T47D (cell line): ENCODE data around the gene PCSK5.
A peak's percentile ranks its signal among the peaks of the same experiment; 100 is the strongest.
"Not testable (repeated sequence)": the region's sequence is repeated elsewhere in the genome, so short reads cannot be mapped to it uniquely, and the experiment has no call there.

Experiments used
- DNase-seq, 2 experiments: peaks; one replicate each; pipeline versions ENCODE4 v3.0.0 to v3.0.0-alpha.2; 2011 to 2012; ENCODE audit warnings: low read depth in 1 of 2, low spot score in 1 of 2
- JUND ChIP-seq: IDR thresholded peaks from 2 replicates; pipeline ENCODE4 v1.6.1; 2012; ENCODE audit warnings: low read depth
- in situ Hi-C: cut with HindIII; loops from 2 replicates; pipeline ENCODE4 v1.10.0; 2016; ENCODE audit warnings: low sequenced_read_pairs, low pct_unique_long_range_greater_than_20kb

PCSK5 gene

DNA sequence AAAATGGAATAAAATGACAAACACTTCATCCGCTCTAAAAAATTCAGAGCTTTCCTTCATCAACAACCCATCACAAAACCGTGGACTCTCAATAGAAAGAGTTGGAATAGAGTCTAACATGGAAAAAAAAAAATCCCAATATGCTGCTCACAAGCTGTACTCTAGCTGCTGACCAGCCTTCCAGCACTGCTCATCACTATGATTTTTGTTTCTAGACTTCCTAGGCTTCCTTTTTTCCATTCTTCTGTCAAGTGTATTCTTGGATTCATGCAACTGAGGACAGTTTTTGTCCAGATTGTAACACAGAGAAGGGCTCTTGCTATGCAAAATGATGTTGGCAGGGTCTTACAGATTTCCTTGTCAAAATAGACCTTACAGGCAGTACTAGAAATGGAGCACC, 469.3 kb downstream of the PCSK5 start:
- TF ChIP-seq JUND, result no peak
- no peak for DNase-seq
- in situ Hi-C loops, result no loop called here

GRCh38 chr9:76362332-76363031, 472.0 kb downstream of the PCSK5 start:
- DNase-seq, in situ Hi-C loops: not testable (repeated sequence)

DNA sequence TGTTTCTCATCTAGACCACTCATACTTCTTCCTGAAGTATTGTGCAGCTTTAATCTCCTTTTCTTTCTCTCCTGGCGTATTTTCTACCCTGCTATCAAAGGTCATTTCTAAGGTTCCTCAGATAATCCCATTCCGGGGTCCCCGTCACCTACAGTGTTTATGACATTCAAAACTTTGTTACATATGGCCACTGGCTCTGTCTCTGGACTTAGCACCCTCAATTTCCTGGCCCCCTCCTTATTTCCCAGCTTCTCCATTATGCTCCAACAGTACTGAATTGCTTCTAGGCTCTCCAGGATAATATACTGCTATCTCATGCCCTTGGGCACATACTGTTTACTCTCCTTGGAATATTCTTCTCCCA, 472.5 kb downstream of the PCSK5 start:
- TF ChIP-seq JUND, result no peak
- in situ Hi-C loops, result no loop called here
- no peak for DNase-seq

- in situ Hi-C loops, result no loop called here
- peak in 1 of 2 experiments; percentile 5 for DNase-seq
- no peak for TF ChIP-seq JUND
These were observed 474.6 kb downstream of the PCSK5 start for GRCh38 chr9:76365028-76365427.

- DNase-seq, result no peak
- in situ Hi-C loops, result no loop called here
- TF ChIP-seq JUND, result no peak
These were observed 475.8 kb downstream of the PCSK5 start for GRCh38 chr9:76366275-76366674.

DNA sequence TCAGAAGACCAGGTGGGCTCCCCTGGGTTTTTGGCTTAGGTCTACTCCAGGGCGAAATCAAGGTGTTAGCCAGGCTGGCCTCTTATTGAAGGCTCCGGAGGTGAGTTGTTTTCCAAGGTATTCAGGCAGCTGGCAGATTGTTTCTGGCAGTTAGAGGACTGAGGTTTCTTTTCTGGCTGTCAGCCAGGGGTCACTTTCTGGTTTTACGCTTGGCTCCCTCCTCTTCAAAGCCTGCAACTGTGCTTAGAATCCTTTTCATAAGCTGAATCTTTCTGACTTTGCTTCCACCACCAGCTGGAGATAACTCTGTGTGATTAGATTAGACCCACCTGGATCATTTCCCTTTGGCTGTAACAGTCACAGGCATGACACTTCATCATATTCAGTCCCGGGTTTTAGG, 479.1 kb downstream of the PCSK5 start:
- in situ Hi-C loops, result no loop called here
- no peak for TF ChIP-seq JUND
- peak in 1 of 2 experiments; percentile 55 for DNase-seq

- TF ChIP-seq JUND, result no peak
- no peak for DNase-seq
- in situ Hi-C loops, result no loop called here
These were observed 480.0 kb downstream of the PCSK5 start for GRCh38 chr9:76370396-76371023.

DNA sequence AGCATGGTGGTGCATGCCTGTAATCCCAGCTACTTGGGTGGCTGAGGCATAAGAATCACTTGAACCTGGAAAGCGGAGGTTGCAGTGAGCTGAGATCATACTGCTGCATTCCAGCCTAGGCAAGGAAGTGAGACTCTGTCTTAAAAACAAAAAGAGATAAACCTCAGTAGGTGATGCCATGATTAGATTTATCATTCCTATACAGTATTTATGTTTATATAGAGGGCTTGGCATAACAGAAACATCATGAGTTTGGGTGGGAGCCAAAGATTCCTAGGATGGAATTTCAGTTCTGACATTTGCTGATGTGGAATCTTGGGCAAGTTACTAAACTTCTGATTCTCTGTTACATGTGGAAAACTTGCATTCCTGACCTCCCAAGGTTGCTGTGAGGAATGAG, 481.4 kb downstream of the PCSK5 start:
- no peak for TF ChIP-seq JUND
- in situ Hi-C loops, result no loop called here
- no peak for DNase-seq

DNA sequence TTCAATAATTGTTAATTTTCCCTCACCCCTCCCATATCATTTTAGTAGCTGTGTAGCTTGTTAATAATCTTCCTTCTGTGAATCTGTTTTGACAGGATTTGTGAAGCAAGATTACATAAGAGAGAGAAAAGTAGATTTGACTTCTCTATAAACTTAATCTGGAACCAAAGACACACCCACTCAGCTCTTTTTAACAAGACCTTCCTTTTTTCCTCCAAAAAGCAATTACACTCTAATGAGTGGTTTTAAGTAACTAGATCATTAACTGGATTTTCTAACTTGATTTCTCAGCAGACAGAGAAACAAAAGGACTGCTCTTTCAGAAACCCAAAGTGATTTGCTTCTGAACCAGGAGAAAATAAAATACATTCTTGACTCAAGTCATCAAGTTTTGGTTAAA, 481.9 kb downstream of the PCSK5 start:
- DNase-seq, result no peak

DNA sequence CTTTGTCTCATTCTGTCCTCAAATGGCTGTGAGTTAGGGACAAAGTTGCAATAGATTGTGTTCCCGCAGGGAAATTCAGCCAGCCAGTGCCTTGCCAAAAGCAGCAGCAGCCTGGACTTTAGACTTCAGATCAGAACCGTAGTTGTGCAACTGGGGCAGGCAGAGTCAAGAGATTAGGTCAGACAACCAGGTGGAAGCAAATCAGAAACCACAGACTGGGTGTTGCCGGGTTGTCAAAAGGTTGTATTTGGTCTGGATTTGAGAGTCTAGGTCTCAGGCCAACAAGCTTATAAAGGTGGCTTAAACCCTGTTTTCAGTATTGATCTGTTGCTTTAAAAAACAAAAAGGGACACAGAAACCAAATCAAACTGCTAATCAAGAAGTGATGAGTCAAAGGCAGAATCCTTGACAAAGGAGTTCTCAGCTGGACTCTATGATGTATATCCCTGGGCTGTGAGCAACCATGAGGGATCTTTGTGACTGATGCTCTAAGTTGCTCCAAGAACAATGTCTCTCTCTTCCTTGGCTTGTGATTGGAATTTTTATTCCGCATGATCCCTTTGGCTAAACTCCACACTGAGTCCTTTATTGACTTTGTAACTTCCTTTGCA, 482.8 kb downstream of the PCSK5 start:
- no peak for DNase-seq
- TF ChIP-seq JUND, result no peak
- in situ Hi-C loops, result no loop called here

More for the DNA sequence above, 481.9 kb downstream of the PCSK5 start:
- no peak for TF ChIP-seq JUND
- in situ Hi-C loops, result no loop called here

GRCh38 chr9:76373784-76374474, 483.5 kb downstream of the PCSK5 start:
- in situ Hi-C loops, result no loop called here
- DNase-seq, result no peak
- TF ChIP-seq JUND, result no peak

- in situ Hi-C loops, result no loop called here
- TF ChIP-seq JUND, result no peak
- DNase-seq, result peak in 1 of 2 experiments; percentile 65
These were observed 484.5 kb downstream of the PCSK5 start for GRCh38 chr9:76374783-76375559.
